K562 (cell line): ENCODE measurements around the gene CRELD2. TPM values are rescaled to one million over a fixed set of nuclear protein-coding genes. Genes with fewer than 3 reads are reported as not detected.
A peak's percentile ranks its signal among the peaks of the same experiment; 100 is the strongest.

Experiments
- ATAC-seq: fragments of 200-7000 bp; cut with Tn5 transposase; 3 replicates; pipeline ENCODE4 v1.9.1; 2020; ENCODE audit warnings: moderate library complexity
- BruUV-seq: library from RNA; stranded (reverse); fragments of 400-500 nt; replicated peaks from 2 replicates; lab custom pipeline; 2021; lab: Mats Ljungman, UMichigan
- CTCF ChIA-PET: fragments of 300-600 bp; formaldehyde crosslinking; extraction: SDS; loops from one replicate; lab custom pipeline; 2021; ENCODE audit warnings: low intra/inter-chr PET ratio; lab: Yijun Ruan, JAX
- POLR2A ChIA-PET: fragments of 300-600, 350-650 bp; sonication (Branson Sonifier 250); formaldehyde crosslinking; extraction: SDS; loops from one replicate; lab custom pipeline; 2021; ENCODE audit warnings: antibody characterized with exemption, inconsistent platforms; lab: Yijun Ruan, JAX
- DNase-seq, 4 experiments: peaks; one replicate each; pipeline versions ENCODE4 v3.0.0 to v3.0.0-alpha.2; 2011 to 2018; ENCODE audit warnings: low spot score in 3 of 4, mixed read lengths in 3 of 4; ENCODE audit errors: extremely low read depth in 1 of 4
- FAIRE-seq: peaks from 2 replicates; lab custom pipeline; 2011; peaks lifted over from hg19 to GRCh38; lab: Jason Lieb, UNC
- H2AFZ ChIP-seq: 2 replicates; pipeline ENCODE4 v1.6.0; 2011; ENCODE audit warnings: low read depth, low read length, control low read depth, inconsistent platforms
- H3K27ac ChIP-seq: fragments of 200-600 bp; 3 replicates; pipeline ENCODE4 v1.8.0; 2011; ENCODE audit warnings: low read depth, mild to moderate bottlenecking, control low read depth, inconsistent platforms, low read length, moderate library complexity, mixed read lengths; ENCODE audit errors: extremely low read depth
- H3K27me3 ChIP-seq, 2 experiments: fragments of 300-600 bp in 1 of 2; 2 replicates in 1 of 2; 3 replicates in 1 of 2; pipeline versions ENCODE4 v1.6.0 to v1.8.0; 2011; ENCODE audit warnings: inconsistent platforms in 2 of 2, low read length in 2 of 2, mild to moderate bottlenecking in 1 of 2, mixed read lengths in 1 of 2, moderate library complexity in 1 of 2; ENCODE audit not compliant: control insufficient read depth in 2 of 2, insufficient read depth in 2 of 2
- H3K36me3 ChIP-seq: fragments of 300-600 bp; 3 replicates; pipeline ENCODE4 v1.8.0; 2011; ENCODE audit warnings: mild to moderate bottlenecking, low read length, inconsistent platforms; ENCODE audit not compliant: control insufficient read depth, insufficient read depth
- H3K4me1 ChIP-seq, 2 experiments: fragments of 200-600 bp in 1 of 2; replicated peaks in 1 of 2; 2 replicates in 1 of 2; 3 replicates in 1 of 2; pipeline versions ENCODE4 v1.5.1 to v1.8.0; 2011; ENCODE audit warnings: inconsistent platforms in 2 of 2, low read length in 2 of 2, mild to moderate bottlenecking in 1 of 2, mixed read lengths in 1 of 2, moderate library complexity in 1 of 2; ENCODE audit not compliant: control insufficient read depth in 2 of 2, insufficient read depth in 2 of 2
- H3K4me2 ChIP-seq: 2 replicates; pipeline ENCODE4 v1.6.1; 2011; ENCODE audit warnings: low read length, control low read depth, inconsistent platforms, mixed read lengths; ENCODE audit not compliant: insufficient read depth
- H3K4me3 ChIP-seq: fragments of 200-600 bp; sonication (generic), shearing (Covaris generic); 2 replicates; pipeline ENCODE4 v1.5.1; 2016; ENCODE audit warnings: control low read depth, inconsistent platforms
- H3K79me2 ChIP-seq: fragments of 200-600 bp; 3 replicates; pipeline ENCODE4 v1.8.0; 2011; ENCODE audit warnings: low read length, inconsistent platforms; ENCODE audit not compliant: control insufficient read depth, insufficient read depth
- H3K9ac ChIP-seq, 2 experiments: 2 replicates each; pipeline versions ENCODE4 v1.6.0 to v1.6.1; 2011; ENCODE audit warnings: low read depth in 2 of 2, low read length in 2 of 2, control low read depth in 1 of 2, inconsistent platforms in 1 of 2, mild to moderate bottlenecking in 1 of 2, mixed read lengths in 1 of 2; ENCODE audit not compliant: insufficient read depth in 1 of 2
- H3K9me1 ChIP-seq: one replicate; pipeline ENCODE4 v1.6.0; 2011; ENCODE audit warnings: inconsistent platforms, mild to moderate bottlenecking, low read length, moderate library complexity; ENCODE audit not compliant: control insufficient read depth, insufficient read depth
- H3K9me3 ChIP-seq: replicated peaks from 2 replicates; pipeline ENCODE4 v1.5.1; 2011; ENCODE audit warnings: low read depth, low read length, inconsistent platforms; ENCODE audit not compliant: control insufficient read depth, insufficient read depth
- H4K20me1 ChIP-seq: replicated peaks from 2 replicates; pipeline ENCODE4 v1.6.1; 2011; ENCODE audit warnings: low read length, inconsistent platforms, mixed read lengths; ENCODE audit not compliant: control insufficient read depth, insufficient read depth
- BDP1 ChIP-seq: IDR thresholded peaks from 3 replicates; pipeline ENCODE4 v1.6.1; 2011; ENCODE audit not compliant: insufficient read length, insufficient read depth
- ZFP36 ChIP-seq: fragments of 150-350 bp; IDR thresholded peaks from 2 replicates; pipeline ENCODE4 v1.6.1; 2018; ENCODE audit warnings: low read length, low read depth; ENCODE audit not compliant: partially characterized antibody
- ZKSCAN1 ChIP-seq: fragments of 150-350 bp; IDR thresholded peaks from 2 replicates; pipeline ENCODE4 v1.6.1; 2016; ENCODE audit warnings: low read depth, low read length
- ZNF696 ChIP-seq: fragments of 250-450 bp; sonication (Bioruptor Pico); conservative IDR thresholded peaks from 2 replicates; pipeline ENCODE4 v1.4.0; 2020; ENCODE audit warnings: mild to moderate bottlenecking, moderate library complexity
- WGBS: fragments of 100-300 bp; shearing (Covaris generic); methylation state at CpG from one replicate; pipeline ENCODE4 v1.1.6; 2016; ENCODE audit warnings: low coverage, mixed read lengths; ENCODE audit not compliant: insufficient coverage; ENCODE audit errors: missing lambda C conversion rate; 5-methylcytosine and 5-hydroxymethylcytosine counted together
- in situ Hi-C: fragments of 300-500 bp; cut with MboI; formaldehyde crosslinking; loops from 4 replicates; pipeline ENCODE4 v1.15.0; 2018; ENCODE audit warnings: inconsistent platforms, mixed read lengths
- intact Hi-C: fragments of 100-400 bp; cut with micrococcal nuclease; formaldehyde crosslinking; loops from 2 replicates; pipeline ENCODE4 v1.14.2; 2022
- polyA plus RNA-seq, 8 experiments: library from polyadenylated mRNA; depleted of rRNA in 4 of 8; stranded (reverse) in 5 of 8; unstranded in 3 of 8; fragments of >200 nt; fragmentation: Nextera tagmentation in 2 of 8; fragmentation: Illumina TruSeq in 1 of 8; extraction: Ambion mirVana in 2 of 8; extraction: Trizol in 1 of 8; gene quantifications; 2 replicates each; pipeline versions ENCODE4 v1.2.1 to v1.2.3, GENCODE V29; 2011 to 2014; ENCODE audit warnings: inconsistent platforms in 1 of 8, missing spikeins in 1 of 8
- total RNA-seq, 7 experiments: library from RNA; depleted of rRNA in 6 of 7; stranded (reverse); fragments of >200 nt in 6 of 7; fragmentation: Illumina TruSeq in 2 of 7; extraction: Trizol in 2 of 7; gene quantifications; 2 replicates each; pipeline versions ENCODE4 v1.2.1 to v1.2.3, GENCODE V29; 2011 to 2021; ENCODE audit warnings: low replicate concordance in 1 of 7
- TF ChIP-seq, protein P1 (sequence below), 2 experiments: fragments of 450-650 bp; IDR thresholded peaks; 2 replicates each; pipeline ENCODE4 v1.6.1; 2018; ENCODE audit warnings: mild to moderate bottlenecking in 2 of 2, low read depth in 1 of 2; ENCODE audit not compliant: partially characterized antibody in 2 of 2

The CRELD2 gene
- total and polyA plus RNA-seq, 9 of the 15 experiments (the other 6 are each of a cell fraction or from before 2014, with no cell fraction given) = 0.96 to 25.3 (median 8.8) TPM

GRCh38 chr22:49943771-49944398 is 25.5 kb downstream of the CRELD2 start:
- Histone ChIP-seq H3K4me2 (no peak overlapping the region), H3K9me3 (no peaks in the 10 kb centered on the region), H3K9ac (0 out of 4 replicates have a peak overlapping the region, but pooled peaks of 1 of the 2 experiments have one; percentile 7), H3K4me1 (peaks cover 8 to 66% of the 10 kb centered on the region in 2 experiments; a peak in 3 of 5 replicates), H4K20me1 (no peaks in the 10 kb centered on the region)
- WGBS = 90% methylated on average over 12 of the region's 25 CpGs
- DNase-seq = no peak
- in situ Hi-C loops = no loop called here
- intact Hi-C loops = no loop called here
- TF ChIP-seq BDP1 = no peak
- peak; percentile 44 for TF ChIP-seq ZFP36
- TF ChIP-seq, all 486 proteins: peak for 1
- no peak overlapping the region for H2AFZ ChIP-seq
- FAIRE-seq (no peak), ATAC-seq (no peak)
- H3K79me2 ChIP-seq = no peaks in the 10 kb centered on the region
- H3K9me1 ChIP-seq = no peaks in the 10 kb centered on the region
- H3K4me3 ChIP-seq = no peak overlapping the region
- BruUV-seq = no TSS peak
- no peaks in the 10 kb centered on the region for H3K27me3 ChIP-seq
- peak overlapping the region; percentile 68; the same call in 1 of the 3 replicates for H3K27ac ChIP-seq
- ChIA-PET POLR2A (interaction anchor here (0.6 to 0.9 kb wide), 2 partner anchors 15 to 16 kb away, joined by 3 to 5 read pairs; no protein-coding TSS in a partner anchor), CTCF (no interaction called here)
- H3K36me3 ChIP-seq = no peaks in the 10 kb centered on the region

GRCh38 chr22:49944399-49944891 is 26.0 kb downstream of the CRELD2 start:
- POLR2A ChIA-PET = interaction anchor here (0.7 kb wide), 1 partner anchor 53 kb away, joined by 3 read pairs; no protein-coding TSS in a partner anchor
- no peak for TF ChIP-seq ZNF696 (CRISPR knock-in tag)
- no peak for TF ChIP-seq ZKSCAN1
- TF ChIP-seq, protein P1, sequence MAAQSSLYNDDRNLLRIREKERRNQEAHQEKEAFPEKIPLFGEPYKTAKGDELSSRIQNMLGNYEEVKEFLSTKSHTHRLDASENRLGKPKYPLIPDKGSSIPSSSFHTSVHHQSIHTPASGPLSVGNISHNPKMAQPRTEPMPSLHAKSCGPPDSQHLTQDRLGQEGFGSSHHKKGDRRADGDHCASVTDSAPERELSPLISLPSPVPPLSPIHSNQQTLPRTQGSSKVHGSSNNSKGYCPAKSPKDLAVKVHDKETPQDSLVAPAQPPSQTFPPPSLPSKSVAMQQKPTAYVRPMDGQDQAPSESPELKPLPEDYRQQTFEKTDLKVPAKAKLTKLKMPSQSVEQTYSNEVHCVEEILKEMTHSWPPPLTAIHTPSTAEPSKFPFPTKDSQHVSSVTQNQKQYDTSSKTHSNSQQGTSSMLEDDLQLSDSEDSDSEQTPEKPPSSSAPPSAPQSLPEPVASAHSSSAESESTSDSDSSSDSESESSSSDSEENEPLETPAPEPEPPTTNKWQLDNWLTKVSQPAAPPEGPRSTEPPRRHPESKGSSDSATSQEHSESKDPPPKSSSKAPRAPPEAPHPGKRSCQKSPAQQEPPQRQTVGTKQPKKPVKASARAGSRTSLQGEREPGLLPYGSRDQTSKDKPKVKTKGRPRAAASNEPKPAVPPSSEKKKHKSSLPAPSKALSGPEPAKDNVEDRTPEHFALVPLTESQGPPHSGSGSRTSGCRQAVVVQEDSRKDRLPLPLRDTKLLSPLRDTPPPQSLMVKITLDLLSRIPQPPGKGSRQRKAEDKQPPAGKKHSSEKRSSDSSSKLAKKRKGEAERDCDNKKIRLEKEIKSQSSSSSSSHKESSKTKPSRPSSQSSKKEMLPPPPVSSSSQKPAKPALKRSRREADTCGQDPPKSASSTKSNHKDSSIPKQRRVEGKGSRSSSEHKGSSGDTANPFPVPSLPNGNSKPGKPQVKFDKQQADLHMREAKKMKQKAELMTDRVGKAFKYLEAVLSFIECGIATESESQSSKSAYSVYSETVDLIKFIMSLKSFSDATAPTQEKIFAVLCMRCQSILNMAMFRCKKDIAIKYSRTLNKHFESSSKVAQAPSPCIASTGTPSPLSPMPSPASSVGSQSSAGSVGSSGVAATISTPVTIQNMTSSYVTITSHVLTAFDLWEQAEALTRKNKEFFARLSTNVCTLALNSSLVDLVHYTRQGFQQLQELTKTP (IDR thresholded peaks at IDR 0.05; ENCODE audit: low read depth in 1 of 2, partially characterized antibody in 2 of 2) = no peak

More at GRCh38 chr22:49944399-49944891, 26.0 kb downstream of the CRELD2 start:
- no peaks in the 10 kb centered on the region for H3K36me3 ChIP-seq
- no peaks in the 10 kb centered on the region for H4K20me1 ChIP-seq
- H3K27me3 ChIP-seq = no peaks in the 10 kb centered on the region
- intact Hi-C loops (no loop called here), in situ Hi-C loops (no loop called here)
- 92% methylated on average over 2 of the region's 13 CpGs for WGBS
- peak overlapping the region in 1 of 2 experiments; percentile 69; a peak in 1 of 4 replicates for H3K9ac ChIP-seq
- H2AFZ ChIP-seq = no peak overlapping the region
- no TSS peak for BruUV-seq
- H3K4me1 ChIP-seq = peaks cover 8 to 71% of the 10 kb centered on the region in 2 experiments; a peak in 3 of 5 replicates
- DNase-seq (no peak), ATAC-seq (no peak), FAIRE-seq (no peak)
- CTCF ChIA-PET = no interaction called here
- peak overlapping the region; percentile 68; the same call in 2 of the 3 replicates for H3K27ac ChIP-seq
- H3K4me2 ChIP-seq = no peak overlapping the region
- no peaks in the 10 kb centered on the region for H3K9me3 ChIP-seq
- H3K79me2 ChIP-seq = no peaks in the 10 kb centered on the region
- H3K9me1 ChIP-seq = no peaks in the 10 kb centered on the region
- H3K4me3 ChIP-seq = no peak overlapping the region
